ENCODE data around the gene AP3M1.

Gene AP3M1

DNA sequence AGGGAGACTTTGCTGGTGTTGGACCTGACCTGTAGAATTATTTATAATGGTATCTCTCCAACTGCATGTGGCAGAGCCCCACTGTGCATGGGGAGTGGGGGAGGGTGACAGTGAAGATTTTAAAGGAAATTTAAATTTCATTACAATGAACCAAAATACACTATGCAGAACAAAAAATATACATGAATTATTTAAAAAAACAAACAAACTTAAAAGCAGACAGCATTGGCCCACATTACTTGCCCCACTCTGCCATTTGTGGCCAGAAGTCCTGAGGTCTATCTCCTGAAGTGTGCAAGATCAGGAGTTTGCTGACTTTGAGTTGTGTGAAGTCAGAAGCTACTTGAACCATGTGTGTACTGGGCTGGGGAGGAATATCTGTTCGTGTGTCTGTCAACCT is 40.5 kb downstream of the AP3M1 start:
- no peak for DNase-seq

DNA sequence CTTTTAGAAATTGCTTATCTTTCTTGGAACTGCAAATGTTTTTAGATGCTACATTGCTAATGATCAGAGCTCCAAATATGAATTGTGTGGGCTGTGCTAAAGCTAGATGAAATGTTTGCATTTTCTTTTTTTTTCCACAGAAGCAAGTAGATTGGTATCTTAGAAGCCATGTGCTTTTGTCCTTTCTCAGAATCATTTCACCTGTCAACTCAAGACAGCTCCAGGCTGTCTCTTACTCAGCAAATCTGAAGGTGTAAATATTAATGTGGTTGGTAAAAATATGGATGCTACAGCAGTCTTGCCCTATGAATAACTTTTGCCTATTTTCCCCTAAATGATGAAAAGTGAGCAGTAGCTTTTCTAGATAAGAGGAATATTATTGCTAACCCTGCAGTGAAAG is 41.2 kb downstream of the AP3M1 start:
- DNase-seq, result no peak

DNA sequence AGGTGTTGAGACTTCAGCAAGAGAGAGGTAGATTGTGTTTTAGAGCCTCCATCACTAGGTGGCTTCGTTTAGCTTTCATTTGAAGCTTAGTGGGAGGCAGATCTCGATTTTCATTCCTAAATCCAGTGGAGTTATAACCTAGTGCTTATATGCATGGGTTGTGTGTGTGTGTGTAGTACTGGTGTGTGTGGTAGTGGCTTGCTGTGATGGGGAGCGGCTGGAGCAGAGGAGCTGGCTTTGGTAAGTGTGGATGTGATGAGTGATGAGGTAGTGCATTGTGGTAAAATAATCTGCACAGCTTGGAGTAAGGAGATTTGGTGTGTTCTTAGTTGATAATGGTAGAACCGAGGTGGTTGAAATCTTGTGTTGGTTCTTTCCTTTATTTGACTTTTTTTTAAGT is 43.2 kb downstream of the AP3M1 start:
- no peak for DNase-seq

DNA sequence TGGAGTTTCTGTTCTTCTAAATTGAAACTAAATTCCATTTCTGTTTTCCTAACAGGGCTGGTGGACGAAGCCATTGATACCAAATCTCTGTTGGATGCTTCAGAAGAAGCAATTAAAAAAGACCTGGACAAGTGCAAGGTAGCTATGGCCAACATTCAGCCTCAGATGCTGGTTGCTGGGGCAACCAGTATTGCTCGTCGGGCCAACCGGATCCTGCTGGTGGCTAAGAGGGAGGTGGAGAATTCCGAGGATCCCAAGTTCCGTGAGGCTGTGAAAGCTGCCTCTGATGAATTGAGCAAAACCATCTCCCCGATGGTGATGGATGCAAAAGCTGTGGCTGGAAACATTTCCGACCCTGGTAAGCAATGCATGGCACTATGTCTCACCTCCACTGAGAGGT is 45.6 kb downstream of the AP3M1 start:
- no peak for DNase-seq

DNA sequence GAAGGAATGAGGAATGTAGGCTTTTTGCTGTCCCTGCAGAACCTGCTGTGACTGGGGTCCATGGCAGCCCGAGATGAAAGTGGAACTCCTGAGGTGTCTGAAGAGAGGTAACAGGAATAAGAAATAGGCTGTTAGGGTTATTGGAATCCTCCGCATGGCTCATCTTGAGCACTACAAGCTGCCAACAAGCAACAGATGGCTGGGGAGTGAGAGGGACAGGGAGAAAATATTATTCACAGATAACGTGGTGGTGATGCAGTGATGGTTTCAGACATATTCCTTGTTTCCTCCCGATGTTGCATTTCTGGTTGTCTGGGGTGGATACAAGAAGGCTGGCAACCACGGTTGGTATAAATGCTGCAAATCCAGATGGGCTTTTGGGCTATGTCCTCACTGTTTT is 46.1 kb downstream of the AP3M1 start:
- no peak for DNase-seq

DNA sequence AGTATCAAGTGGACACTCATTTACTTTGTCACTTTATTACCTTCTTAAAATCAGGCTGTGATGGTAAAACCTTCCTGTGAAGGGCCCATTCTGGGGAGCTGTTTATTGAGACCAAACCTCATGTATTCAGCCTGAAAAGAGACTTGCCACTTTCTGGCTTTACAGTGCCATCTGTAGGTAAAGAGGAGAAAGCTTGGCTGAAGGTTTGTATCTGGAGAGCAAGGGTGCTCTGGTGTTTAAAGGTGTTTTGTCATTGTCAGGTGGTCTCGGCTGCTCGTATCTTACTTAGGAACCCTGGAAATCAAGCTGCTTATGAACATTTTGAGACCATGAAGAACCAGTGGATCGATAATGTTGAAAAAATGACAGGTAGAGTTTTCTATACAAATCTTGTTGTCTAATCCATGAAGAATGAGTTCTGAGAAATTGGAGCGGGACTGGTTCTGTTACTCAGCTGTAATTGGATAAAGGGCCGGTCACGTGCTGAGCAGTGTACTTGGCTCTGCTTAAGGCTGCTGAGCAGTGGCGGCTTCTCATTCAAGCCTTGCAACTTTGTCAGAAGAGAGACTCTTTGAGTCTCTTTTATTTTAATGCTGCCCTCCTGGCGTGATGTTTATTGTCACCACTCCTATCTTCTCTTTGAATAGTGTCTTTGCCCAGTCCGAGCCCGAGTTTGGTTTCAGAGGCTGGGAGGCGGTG is 46.9 kb downstream of the AP3M1 start:
- DNase-seq, result no peak

DNA sequence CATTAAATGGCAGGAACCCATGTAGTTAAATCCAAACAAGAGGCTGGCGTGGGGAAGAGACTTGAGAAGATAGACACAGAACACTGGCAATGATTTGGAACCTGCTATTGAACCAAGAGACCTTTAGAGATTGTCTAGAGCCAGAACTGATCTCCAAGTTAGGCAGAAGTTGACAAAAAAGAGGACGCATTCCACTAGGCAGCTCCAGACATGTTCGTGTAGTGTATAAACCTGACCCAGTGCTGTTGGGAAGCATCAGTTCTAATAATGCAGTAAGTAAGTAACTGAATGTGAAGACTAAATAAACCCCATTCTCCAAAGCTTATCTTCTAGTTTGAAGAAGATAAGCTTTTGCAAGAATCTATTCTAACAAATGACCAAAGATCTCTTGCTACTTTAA is 50.8 kb downstream of the AP3M1 start:
- no peak for DNase-seq

DNA sequence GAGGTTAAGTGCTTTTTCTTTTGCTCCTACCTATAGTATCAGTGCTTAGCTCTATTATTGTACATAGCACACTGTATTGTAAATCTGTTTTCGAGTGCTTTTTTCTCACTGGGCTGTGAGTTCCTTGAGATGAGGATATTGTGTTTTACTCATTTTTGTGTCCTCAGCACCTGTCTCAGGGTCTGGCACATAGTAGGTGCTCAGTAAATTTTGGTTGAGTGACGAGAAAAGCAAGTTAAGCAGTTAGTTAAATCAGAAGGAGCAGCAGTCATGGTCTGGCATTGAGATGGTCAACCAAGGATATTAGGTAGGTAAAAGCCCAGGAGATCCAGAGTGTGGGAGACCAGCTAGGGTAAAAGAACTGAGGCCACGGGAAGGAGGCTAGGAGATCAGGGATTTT is 51.2 kb downstream of the AP3M1 start:
- DNase-seq, result no peak

DNA sequence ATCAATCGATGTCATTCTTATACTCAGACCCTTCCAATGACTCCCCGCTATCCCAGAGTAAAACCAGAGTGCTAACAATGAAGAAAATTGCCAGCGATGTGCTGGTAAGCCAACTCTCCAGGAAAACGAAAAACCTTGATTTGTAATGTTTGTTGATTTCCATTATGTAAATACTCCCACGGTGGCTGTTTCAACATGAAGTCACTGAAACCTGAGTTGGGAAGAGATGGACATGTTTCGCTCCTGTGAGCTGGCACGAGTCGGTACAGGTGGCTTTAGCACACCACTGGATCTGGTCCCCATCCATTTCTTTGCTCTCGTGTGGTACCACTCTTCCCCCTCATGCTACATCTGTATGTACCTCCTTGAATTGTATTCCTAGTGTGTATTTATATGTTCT is 52.9 kb downstream of the AP3M1 start:
- no peak for DNase-seq

DNA sequence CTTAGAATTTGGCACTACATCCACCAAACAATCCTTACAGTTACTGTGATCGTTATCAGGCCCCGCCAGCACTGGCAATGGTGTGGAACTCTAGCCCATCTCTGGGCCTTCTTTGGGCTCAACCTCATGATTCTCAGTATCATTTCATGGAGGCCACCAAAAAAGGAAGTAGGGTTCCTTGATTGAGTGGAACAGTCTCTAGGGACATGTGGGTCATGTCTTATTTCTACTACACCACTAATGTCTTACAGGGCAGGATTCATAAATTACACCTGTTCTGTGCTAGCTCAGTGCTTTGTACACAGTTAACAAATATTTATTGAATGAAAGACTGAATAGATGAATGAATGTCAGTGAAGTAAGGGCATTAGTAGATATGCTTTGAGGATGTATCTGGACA is 53.9 kb downstream of the AP3M1 start:
- no peak for DNase-seq

DNA sequence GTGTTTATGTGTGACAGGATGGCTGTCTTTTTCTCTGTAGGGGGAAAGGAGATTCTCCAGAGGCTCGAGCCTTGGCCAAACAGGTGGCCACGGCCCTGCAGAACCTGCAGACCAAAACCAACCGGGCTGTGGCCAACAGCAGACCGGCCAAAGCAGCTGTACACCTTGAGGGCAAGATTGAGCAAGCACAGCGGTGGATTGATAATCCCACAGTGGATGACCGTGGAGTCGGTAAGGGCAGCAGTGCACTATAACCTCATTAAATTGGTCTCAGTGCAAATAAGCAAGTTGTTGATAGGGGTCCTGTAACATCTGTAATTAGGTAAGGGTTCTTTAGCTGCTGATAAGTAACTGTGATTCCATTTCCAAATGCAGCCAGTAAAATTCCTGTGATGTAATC is 56.4 kb downstream of the AP3M1 start:
- DNase-seq, result no peak

DNA sequence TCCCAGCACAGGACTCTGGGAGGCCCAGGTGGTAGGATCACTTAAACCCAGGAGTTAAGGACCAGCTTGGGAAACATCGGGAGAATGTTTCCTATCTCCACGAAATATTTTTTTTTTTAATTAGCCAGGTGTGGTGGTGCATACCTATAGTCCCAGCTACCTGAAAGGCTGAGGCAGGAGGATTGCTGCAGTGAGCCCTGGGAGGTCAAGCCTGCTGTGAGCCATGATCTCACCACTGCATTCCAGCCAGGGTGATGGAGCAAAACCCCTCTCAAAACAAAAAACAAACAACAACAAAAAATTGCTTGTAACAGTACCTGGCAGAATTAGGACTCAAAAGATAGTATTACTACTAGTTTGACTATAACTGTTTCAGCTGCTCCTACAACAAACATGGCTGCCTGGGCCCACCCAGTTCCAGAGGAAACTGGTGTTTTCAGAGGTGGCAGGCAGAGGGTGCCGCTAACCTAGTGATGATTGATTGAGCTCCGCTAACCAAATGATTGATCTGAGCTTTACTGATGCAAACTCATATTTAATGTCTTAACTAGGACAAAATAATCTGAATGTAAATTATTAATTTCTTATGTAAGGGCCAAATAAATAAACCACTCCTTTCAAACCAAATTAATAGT is 57.0 kb downstream of the AP3M1 start:
- no peak for DNase-seq

DNA sequence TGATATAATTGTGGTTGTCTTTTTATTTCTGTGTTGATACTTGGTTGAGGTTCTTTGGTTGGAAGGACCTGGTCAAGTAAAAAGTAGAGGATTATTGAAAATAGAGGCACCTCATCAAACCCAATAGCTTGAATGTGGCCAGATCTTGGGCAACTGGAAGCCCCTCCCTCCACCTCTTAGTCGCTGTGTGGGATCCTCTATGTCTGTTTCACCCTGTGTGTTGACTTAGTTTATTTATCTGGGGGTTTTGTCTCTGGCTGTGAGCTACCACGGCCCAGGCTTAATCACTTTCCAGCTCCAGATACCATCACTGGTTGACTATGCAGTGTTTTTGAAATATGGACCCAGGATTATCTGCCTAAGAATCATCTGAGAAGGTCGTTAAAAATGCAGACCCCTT is 58.3 kb downstream of the AP3M1 start:
- no peak for DNase-seq

DNA sequence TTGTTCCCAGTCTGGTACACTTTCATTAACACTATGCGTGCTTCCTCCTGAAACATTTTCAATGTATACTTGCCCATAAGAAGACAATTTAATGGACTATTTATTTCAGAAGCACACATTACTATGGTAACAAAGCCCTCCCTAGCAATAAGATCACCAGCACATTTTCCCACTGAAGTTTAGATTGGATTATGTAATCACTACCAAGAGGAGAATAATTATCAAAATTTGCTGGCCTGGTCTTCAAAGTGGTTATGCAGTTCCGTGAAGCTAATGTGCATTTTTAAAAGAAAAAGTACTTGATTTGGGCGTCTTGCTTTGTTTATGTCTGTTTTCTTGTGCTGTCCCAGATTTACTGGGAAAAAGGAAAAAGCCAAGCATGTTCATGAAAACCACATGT is 61.9 kb downstream of the AP3M1 start:
- DNase-seq, result no peak

DNA sequence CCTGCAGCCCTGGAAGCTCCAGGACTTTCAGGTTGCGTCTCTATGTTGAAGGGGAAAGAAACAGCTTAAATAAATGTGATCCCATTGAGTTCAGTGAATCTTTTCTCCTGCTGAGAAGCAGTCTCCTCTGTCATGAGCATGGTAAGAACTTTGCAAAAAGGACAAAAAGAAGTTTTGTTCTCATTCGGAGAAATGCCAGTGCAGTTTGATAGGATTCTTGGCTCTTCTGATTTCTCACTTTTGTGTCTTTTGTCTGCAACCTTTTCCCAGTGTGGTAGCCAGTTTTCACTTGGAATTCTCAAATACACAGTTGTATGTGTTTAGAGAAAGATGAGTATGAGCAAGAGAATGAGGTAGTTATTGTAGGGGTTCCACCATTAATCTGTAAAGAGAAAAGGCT is 64.3 kb downstream of the AP3M1 start:
- no peak for DNase-seq

DNA sequence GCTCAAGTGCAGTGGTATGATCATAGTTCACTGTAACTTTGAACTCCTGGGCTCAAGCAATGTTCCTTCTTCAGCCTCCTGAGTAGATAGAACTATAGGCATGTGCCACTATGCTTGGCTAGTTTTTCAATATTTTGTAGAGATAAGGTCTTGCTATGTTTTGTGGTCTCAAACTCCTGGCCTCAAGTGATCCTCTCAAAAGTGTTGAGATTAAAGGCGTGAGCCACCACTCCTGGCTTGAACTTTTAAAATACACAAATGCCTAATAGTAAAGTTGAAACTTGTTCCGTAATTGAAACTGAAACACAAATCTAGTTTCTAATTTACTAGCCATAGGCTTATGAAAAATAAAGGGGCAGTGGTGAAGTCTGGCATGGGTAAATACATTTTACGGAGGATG is 65.7 kb downstream of the AP3M1 start:
- no peak for DNase-seq

DNA sequence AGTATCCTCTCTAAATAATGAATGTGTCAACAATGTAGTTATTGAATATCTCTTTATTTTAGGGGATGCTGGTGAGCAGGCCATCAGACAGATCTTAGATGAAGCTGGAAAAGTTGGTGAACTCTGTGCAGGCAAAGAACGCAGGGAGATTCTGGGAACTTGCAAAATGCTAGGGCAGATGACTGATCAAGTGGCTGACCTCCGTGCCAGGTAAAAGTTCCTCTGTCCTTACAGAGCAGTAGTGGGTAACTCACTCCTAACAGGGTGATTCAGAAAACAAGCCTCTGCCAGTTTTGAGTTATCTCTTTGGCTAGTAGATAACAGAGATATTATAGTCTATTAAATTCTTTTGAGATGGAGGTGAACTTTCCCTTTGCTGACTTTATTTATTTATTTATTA is 67.3 kb downstream of the AP3M1 start:
- no peak for DNase-seq

DNA sequence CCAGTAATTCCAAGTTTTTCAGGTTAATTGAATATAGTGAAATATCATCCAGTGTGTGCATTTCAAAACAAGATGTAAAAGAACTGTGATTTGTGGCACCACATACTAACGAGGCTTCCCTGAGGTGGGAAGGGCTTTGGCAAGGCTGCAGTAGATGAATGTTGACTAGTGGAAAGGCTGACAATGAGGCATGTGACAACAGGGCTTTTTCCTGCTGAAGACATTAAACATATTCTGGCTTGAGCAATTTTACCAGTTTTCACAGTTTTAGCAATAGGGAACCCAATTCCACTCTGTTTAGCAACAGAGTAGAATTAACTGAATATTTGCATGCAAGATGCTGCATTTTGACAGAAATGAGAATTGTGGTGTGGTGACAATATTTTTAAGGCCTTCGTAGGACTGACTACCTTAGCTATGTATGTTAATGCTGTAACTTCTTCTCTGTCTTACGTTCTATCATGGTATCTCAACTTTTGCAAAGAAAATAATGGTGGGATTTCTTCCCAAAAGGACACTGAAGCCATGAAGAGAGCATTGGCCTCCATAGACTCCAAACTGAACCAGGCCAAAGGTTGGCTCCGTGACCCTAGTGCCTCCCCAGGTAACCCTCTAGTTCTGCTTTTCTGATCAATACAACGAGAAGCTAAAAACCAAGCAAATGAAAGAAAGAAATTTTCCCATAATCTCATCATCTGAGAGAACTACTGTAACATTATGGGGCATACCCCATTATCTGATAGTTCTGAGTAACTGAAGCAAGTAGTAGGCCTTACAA is 68.5 kb downstream of the AP3M1 start:
- no peak for DNase-seq

DNA sequence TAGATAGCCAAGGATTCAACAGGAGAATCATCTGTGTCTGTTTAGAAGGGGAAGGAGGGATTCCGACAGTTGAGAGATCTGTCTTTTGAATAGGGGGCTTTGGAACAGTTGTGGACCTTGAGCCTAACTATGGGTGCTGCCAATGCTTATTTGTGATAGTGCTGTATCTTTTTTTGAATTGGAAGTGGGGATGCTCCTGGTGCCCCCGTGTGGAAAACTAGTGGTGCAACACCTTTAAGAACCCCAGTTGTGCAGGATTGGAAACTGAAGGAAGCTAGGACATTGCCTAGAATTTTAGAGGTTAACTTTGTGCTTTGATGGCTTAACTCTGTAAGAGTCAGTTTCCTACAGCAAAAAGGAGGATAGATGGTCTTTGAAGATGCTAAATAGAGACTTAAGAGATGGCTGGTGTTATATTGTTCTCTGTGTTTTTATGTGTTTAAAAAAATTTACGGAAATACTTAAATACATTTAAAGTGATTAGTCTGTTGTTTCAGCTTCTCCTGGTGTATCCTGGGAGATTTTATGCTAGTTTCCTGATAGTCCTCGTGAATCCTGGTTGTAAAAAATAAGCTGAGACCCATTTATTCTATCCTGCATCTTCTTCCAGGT is 69.3 kb downstream of the AP3M1 start:
- no peak for DNase-seq

DNA sequence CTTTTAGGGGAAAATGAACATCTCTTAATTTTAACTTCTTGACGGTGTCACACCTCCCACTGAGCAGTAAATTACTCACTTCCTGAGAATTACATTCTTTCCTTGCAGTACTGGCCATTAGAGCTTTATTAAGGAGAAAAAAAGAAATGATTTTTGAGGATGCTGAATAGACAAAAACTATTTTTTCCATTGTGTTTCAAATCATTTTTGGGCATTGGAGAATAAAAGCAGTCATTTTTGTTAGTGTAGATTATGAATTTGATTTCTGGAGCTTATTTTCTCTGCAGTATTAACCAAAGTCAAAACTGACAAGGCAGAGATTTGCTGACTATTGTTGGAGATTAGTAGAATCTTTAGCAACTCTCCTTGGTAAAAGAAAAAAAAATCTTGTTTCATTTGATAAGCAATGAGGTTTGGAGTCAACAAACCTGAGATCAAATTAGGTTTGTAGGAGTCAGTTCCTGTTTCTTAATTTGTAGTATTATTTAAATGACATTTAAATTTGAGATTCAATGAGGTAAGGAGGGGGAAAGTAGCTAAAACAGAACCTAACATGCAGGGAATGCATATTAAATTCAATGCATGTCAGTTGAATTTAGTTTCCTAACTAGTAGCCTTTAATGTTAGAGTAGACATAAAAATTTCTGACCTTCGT is 70.6 kb downstream of the AP3M1 start:
- no peak for DNase-seq

DNA sequence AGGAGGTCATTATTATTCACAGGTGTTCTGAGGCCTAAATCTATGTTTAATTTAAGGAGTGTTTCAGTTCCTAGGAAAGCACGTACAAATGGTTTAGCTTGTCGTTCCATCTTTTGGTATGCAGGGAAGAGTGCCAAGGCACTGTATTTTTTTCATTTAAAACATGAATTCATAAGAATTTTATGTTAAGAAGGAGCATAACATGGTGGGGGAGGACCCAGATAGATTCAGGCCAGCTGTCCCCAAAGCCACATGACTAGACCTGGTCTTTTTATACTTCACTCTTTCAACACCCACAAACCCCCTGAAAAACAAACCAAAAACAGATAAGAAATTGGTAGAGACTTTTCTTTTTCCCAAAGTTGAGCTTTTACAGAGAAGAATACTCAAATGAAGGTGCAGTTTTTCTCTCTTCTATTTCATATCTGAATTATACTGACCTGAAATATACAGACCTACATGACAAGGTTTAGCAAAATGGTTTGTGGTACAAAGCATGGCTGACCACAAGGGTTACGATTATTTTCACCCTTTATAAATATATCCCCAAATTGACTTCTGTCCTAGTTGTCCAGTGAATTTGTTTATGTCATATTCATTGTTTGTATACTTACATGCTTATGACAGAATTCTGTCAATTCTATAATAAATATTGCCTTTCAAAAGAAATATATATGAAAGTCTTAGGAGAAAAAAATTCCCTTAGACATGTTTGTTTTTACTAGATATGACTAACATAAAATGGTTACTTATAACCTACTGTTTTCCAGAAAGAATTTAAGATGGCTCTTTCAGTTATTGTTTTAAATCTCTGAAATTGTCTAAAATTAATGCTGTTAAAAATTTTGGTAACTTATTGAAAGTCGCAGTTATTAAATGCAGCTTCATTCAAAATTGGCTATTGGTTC is 71.3 kb downstream of the AP3M1 start:
- no peak for DNase-seq

DNA sequence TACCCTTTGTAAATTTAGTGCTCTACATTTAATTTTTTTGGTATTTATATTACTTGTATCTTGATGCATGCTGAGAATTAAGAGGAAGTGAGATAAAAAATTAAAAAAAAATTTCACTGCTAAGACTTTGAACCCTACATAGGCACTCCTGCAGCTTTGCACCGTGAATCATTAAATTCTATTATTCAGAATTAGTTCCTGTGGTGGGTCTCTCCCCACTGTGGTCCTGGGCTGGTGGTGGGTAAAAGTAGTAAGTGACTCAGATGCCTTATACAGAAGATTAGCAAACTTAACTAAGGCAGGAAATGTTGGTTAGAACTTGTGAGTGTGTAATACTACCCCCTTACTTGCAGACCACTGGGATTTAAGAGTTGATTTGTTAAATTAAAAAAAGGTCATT is 72.6 kb downstream of the AP3M1 start:
- no peak for DNase-seq
